ENCODE measurements around the gene FRAT1. TPM values are rescaled to one million over a fixed set of nuclear protein-coding genes. Genes with fewer than 3 reads are reported as not detected.
A peak's percentile ranks its signal among the peaks of the same experiment; 100 is the strongest.

FRAT1 gene
- total and polyA plus RNA-seq, 10 donors: 6.0 to 27.2 (median 15.0) TPM

DNA sequence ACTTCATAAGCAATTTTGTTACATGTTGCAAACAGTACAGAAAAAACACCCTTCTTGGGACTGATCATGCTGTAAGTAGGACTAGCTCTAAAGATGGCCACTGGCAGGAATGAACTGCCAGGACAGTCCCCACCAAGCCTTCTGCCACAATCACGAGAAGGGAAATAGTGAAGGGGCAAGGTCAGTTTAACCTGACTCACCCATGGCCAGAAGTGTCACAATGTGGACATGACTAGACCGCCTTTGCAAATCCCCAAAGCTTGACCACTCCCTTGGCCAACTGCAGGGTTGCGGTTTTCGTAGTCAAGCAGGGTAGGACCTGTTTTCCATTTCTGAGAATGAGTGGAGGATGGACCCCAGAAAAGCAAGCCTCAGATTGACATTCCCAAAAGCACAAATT is 34.9 kb downstream of the FRAT1 start:
- Histone ChIP-seq H3K27me3 (replicated peaks in 1 of 7) (no peaks in the 10 kb centered on the region), H3K36me3 (peaks cover 0 to 52% (median 20%) of the 10 kb centered on the region in 6 donors), H3K9me3 (no peaks in the 10 kb centered on the region), H3K4me1 (peaks cover 10 to 51% (median 27%) of the 10 kb centered on the region in 6 donors), H3K27ac (peak overlapping the region in 7 of 8 donors; percentile 73 to 91 (median 79)), H3K4me3 (peak overlapping the region in 1 of 8 donors; percentile 52)
- DNase-seq: peak; percentile 84
- WGBS, 5 donors: 39 to 85% (median 55%) methylated on average over 4 of the region's 4 CpGs
- TF ChIP-seq POLR2A (IDR thresholded peaks at IDR 0.05): no peak
- TF ChIP-seq POLR2AphosphoS5 (IDR thresholded peaks at IDR 0.05): peak in 1 of 3 donors; percentile 78
- TF ChIP-seq, protein P1, sequence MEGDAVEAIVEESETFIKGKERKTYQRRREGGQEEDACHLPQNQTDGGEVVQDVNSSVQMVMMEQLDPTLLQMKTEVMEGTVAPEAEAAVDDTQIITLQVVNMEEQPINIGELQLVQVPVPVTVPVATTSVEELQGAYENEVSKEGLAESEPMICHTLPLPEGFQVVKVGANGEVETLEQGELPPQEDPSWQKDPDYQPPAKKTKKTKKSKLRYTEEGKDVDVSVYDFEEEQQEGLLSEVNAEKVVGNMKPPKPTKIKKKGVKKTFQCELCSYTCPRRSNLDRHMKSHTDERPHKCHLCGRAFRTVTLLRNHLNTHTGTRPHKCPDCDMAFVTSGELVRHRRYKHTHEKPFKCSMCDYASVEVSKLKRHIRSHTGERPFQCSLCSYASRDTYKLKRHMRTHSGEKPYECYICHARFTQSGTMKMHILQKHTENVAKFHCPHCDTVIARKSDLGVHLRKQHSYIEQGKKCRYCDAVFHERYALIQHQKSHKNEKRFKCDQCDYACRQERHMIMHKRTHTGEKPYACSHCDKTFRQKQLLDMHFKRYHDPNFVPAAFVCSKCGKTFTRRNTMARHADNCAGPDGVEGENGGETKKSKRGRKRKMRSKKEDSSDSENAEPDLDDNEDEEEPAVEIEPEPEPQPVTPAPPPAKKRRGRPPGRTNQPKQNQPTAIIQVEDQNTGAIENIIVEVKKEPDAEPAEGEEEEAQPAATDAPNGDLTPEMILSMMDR (IDR thresholded peaks at IDR 0.05 in 8 of 11, conservative IDR thresholded peaks at IDR 0.05 in 3 of 11): no peak
- intact Hi-C loops (cut with DNase I; ENCODE audit: low total_unique reads): no loop called here

DNA sequence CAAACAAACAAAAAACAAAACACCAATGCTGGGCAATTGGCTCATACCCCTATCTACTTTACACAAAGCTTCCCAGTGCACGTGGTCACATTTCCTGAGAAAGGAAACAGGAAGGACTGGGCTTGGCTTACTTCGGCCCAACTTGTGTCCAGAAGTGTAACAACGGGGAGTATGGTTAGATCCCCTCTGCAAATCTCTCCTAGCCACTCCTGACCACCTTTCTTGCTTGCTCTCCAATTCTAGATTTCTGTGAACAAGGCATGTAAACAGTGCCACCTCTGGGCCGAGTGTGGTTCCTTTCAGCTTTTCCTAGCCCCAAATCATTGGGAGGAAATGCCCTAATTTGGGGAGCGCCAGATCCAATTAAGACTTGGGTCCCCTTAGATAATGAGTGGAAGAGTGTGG is 36.5 kb downstream of the FRAT1 start:
- no peaks in the 10 kb centered on the region for H3K27me3 ChIP-seq (replicated peaks in 1 of 7)
- peak overlapping the region in 1 of 8 donors; percentile 52 for H3K4me3 ChIP-seq
- peak overlapping the region in 7 of 8 donors; percentile 73 to 91 (median 79) for H3K27ac ChIP-seq
- intact Hi-C loops (cut with DNase I; ENCODE audit: low total_unique reads): no loop called here
- H3K9me3 ChIP-seq: no peaks in the 10 kb centered on the region
- no peak for TF ChIP-seq POLR2A (IDR thresholded peaks at IDR 0.05)
- TF ChIP-seq POLR2AphosphoS5 (IDR thresholded peaks at IDR 0.05): peak in 1 of 3 donors; percentile 71
- TF ChIP-seq, protein P1 (IDR thresholded peaks at IDR 0.05 in 8 of 11, conservative IDR thresholded peaks at IDR 0.05 in 3 of 11): peak in 8 of 11 experiments; percentile 20 to 58 (median 46)
- H3K36me3 ChIP-seq: peaks cover 0 to 54% (median 28%) of the 10 kb centered on the region in 6 donors
- DNase-seq: no peak
- H3K4me1 ChIP-seq: peaks cover 10 to 51% (median 27%) of the 10 kb centered on the region in 6 donors
- 33 to 47% (median 37%) methylated on average over 5 of the region's 5 CpGs for WGBS, 5 donors

DNA sequence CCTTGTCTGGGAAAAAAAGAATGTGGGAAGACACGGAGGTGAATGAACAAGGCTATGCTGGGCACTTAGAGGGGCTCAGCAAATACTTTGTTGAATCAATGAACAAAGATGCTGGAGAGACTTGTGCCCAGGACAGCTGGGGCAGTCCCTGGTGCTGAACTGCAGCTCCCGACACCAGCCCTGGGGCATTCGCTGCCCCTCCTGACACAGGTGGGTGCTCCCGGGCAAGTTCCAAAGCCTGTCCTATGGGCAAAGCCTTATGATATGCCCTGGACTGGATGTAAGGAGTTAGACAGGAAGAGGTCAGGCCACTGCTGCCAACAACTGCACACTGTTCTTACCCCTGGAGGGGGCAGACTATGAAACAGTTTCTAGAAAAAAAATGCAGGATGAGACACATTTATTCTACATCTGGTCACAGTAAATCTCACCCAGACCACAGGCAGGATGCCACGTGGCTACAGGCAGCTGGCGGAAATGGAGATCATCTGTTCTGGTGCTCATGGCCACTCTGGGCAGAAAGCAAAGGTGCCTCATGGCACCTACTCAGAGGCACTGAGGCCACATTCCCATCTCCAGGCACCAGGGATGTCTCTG is 37.3 kb downstream of the FRAT1 start:
- TF ChIP-seq, protein P1 (IDR thresholded peaks at IDR 0.05 in 8 of 11, conservative IDR thresholded peaks at IDR 0.05 in 3 of 11): no peak
- TF ChIP-seq POLR2AphosphoS5 (IDR thresholded peaks at IDR 0.05): peak in 1 of 3 donors; percentile 16
- intact Hi-C loops (cut with DNase I; ENCODE audit: low total_unique reads): no loop called here
- Histone ChIP-seq H3K4me3 (peak overlapping the region in 1 of 8 donors; percentile 52), H3K27ac (peak overlapping the region in 7 of 8 donors; percentile 73 to 91 (median 79)), H3K36me3 (peaks cover 0 to 59% (median 29%) of the 10 kb centered on the region in 6 donors), H3K27me3 (replicated peaks in 1 of 7) (no peaks in the 10 kb centered on the region), H3K9me3 (no peaks in the 10 kb centered on the region), H3K4me1 (peaks cover 10 to 55% (median 27%) of the 10 kb centered on the region in 6 donors)
- DNase-seq: peak; percentile 73
- WGBS, 5 donors: 61 to 70% (median 65%) methylated on average over 6 of the region's 6 CpGs

DNA sequence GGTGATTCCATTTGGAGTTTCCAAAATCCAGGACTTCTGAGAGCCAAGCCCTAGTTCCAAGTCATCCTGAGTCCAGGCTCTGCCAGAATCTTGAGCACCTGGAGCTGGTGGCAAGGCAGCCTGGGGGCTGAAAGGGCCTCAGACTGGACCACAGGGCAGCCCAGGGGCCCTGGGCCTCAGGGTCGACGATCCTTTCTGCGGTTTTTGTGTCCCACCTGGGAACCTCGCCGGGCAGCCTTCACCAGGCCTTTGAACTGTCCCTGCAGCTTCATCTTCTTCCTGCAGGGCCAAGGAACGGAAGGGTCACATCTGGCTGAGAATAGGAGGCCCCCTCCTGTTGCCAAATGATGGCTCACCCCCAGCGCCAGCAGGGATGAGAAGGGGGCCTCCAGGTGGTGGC is 37.8 kb downstream of the FRAT1 start:
- TF ChIP-seq, protein P1 (IDR thresholded peaks at IDR 0.05 in 8 of 11, conservative IDR thresholded peaks at IDR 0.05 in 3 of 11): no peak
- TF ChIP-seq POLR2AphosphoS5 (IDR thresholded peaks at IDR 0.05): no peak
- TF ChIP-seq POLR2A (IDR thresholded peaks at IDR 0.05): no peak
- no peaks in the 10 kb centered on the region for H3K9me3 ChIP-seq
- DNase-seq: peak; percentile 66
- H3K36me3 ChIP-seq: peaks cover 0 to 64% (median 29%) of the 10 kb centered on the region in 6 donors
- H3K27me3 ChIP-seq (replicated peaks in 1 of 7): no peaks in the 10 kb centered on the region
- 78 to 96% (median 94%) methylated on average over 7 of the region's 7 CpGs for WGBS, 5 donors
- H3K4me1 ChIP-seq: peaks cover 10 to 55% (median 26%) of the 10 kb centered on the region in 6 donors
- no peak overlapping the region for H3K4me3 ChIP-seq
- intact Hi-C loops (cut with DNase I; ENCODE audit: low total_unique reads): no loop called here
- peak overlapping the region in 6 of 8 donors; percentile 73 to 91 (median 82) for H3K27ac ChIP-seq

All from spleen (tissue), 11 donors.